Stimulated activated naive CD8-positive, alpha-beta T cell treated with anti-CD3 and anti-CD28 coated beads, Interleukin-15, Interleukin-2, amounts not matched to agents 100 ng/mL and 50 ng/mL, for 24 hours (primary cell): ENCODE results near the gene EPHA6.

ENCODE experiments used
- H3K27ac Mint-ChIP-seq: one replicate; pipeline ENCODE4 v1.8.0; 2021; ENCODE audit warnings: mild to moderate bottlenecking, mixed read lengths
- H3K27me3 Mint-ChIP-seq: one replicate; pipeline ENCODE4 v1.8.0; 2021; ENCODE audit warnings: mixed read lengths
- H3K36me3 Mint-ChIP-seq: one replicate; pipeline ENCODE4 v1.8.0; 2021; ENCODE audit warnings: low read depth, mixed read lengths
- H3K4me1 Mint-ChIP-seq: one replicate; pipeline ENCODE4 v1.8.0; 2021; ENCODE audit warnings: low read depth, mixed read lengths
- H3K4me3 Mint-ChIP-seq: one replicate; pipeline ENCODE4 v1.8.0; 2021; ENCODE audit warnings: mild to moderate bottlenecking, mixed read lengths
- H3K9me3 Mint-ChIP-seq: one replicate; pipeline ENCODE4 v1.8.0; 2021; ENCODE audit warnings: mixed read lengths

Gene EPHA6

DNA sequence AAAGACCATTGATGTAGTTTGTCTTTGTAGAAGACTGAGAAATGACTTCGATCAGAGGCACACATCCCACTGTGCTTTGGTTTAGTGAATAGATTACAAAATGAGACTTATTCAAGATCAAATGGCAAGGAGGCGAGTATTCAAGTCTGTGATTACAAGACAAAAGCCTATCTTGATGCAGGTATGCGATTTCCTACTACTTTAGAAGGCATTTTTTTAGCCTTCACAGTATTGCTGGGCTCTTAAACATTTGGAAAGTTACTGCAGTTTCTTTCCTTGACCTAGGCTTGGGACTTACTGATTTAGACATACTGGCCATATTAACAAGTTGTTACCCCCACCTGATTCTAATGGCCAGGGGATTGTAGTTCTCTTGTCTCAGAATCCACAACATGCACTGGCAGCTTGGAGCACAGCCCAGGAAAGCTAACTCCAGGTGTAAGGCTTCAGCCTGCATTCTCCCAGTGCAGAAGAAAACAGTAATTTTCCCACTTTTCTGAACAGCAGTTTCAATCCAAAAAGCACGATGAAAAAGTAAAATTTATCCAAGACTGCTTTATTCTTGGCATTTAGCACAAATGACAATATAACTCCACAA is 311.6 kb downstream of the EPHA6 start:
- Mint-ChIP-seq H3K27me3 (no peaks in the 10 kb centered on the region), H3K4me3 (no peak overlapping the region), H3K36me3 (no peaks in the 10 kb centered on the region), H3K9me3 (peaks cover 4% of the 10 kb centered on the region), H3K4me1 (no peaks in the 10 kb centered on the region), H3K27ac (no peak overlapping the region)

GRCh38 chr3:97131476-97131875 is 317.1 kb downstream of the EPHA6 start:
- Mint-ChIP-seq H3K27ac (no peak overlapping the region), H3K4me1 (no peaks in the 10 kb centered on the region), H3K9me3 (peaks cover 4% of the 10 kb centered on the region), H3K36me3 (no peaks in the 10 kb centered on the region), H3K27me3 (no peaks in the 10 kb centered on the region), H3K4me3 (no peak overlapping the region)

- Mint-ChIP-seq H3K4me3 (no peak overlapping the region), H3K27ac (no peak overlapping the region), H3K4me1 (no peaks in the 10 kb centered on the region), H3K36me3 (no peaks in the 10 kb centered on the region), H3K27me3 (no peaks in the 10 kb centered on the region), H3K9me3 (peaks cover 18% of the 10 kb centered on the region)
These were observed 324.6 kb downstream of the EPHA6 start for GRCh38 chr3:97138914-97139541.

DNA sequence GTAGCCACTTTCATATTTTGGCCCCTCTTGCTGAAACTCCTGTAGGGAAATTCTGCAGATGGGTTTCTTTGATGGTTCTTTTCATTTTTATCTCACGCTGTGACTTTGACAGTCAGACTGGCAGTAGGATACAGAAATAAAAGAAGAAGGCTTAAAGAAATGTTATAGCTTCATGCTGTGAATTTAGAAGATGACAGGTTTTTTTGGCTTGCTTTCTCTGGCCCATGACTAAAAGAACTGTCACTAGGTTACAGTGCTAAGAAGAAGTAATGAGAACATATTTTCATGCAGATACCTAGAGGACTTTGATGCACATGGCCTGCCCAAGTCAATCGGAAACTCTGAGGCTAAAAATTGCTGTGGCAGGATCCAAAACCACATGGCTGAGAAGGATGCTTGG is 334.5 kb downstream of the EPHA6 start:
- no peaks in the 10 kb centered on the region for H3K36me3 Mint-ChIP-seq
- no peak overlapping the region for H3K4me3 Mint-ChIP-seq
- H3K4me1 Mint-ChIP-seq = no peaks in the 10 kb centered on the region
- no peaks in the 10 kb centered on the region for H3K27me3 Mint-ChIP-seq
- peaks cover 3% of the 10 kb centered on the region for H3K9me3 Mint-ChIP-seq
- no peak overlapping the region for H3K27ac Mint-ChIP-seq

DNA sequence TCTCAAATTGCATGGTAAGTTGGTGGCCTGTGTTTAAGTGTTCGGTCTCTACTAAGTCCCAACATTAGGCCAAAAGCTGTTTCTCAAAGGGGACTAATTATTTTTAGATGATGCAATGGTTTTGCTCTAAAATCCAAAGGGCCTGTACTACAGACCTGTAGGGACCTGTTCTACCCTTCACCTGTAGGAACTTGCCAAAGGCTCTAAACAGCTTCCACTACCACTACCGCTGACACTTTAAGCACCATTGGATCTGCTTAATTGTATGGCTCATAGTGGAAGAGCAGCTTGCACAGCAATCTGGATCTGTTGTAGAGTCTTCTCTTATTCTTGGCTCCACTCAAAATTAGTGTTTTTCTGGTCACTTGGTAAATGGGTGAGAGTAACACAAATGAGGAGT is 346.8 kb downstream of the EPHA6 start:
- Mint-ChIP-seq H3K4me3 (no peak overlapping the region), H3K36me3 (no peaks in the 10 kb centered on the region), H3K4me1 (no peaks in the 10 kb centered on the region), H3K9me3 (peaks cover 14% of the 10 kb centered on the region), H3K27me3 (no peaks in the 10 kb centered on the region), H3K27ac (no peak overlapping the region)

DNA sequence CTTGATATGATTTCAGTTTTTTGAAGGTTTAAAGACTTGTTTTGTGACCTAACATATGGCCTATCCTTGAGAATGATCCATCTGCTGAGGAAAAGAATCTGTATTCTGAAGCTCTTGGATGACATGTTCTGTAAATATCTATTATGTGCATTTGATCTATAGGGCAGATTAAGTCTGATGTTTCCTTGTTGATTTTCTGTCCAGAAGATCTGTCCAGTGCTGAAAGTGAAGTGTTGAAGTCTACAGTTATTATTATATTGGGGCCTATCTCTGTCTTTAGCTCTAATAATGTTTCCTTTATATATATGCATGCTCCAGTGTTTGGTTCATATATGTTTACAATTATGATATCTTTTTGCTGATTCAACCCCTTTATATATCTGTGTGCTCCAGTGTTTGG is 362.8 kb downstream of the EPHA6 start:
- no peaks in the 10 kb centered on the region for H3K4me1 Mint-ChIP-seq
- peaks cover 32% of the 10 kb centered on the region for H3K9me3 Mint-ChIP-seq
- H3K36me3 Mint-ChIP-seq = no peaks in the 10 kb centered on the region
- no peaks in the 10 kb centered on the region for H3K27me3 Mint-ChIP-seq
- H3K4me3 Mint-ChIP-seq = no peak overlapping the region
- no peak overlapping the region for H3K27ac Mint-ChIP-seq

- Mint-ChIP-seq H3K9me3 (peaks cover 37% of the 10 kb centered on the region), H3K27me3 (no peaks in the 10 kb centered on the region), H3K36me3 (no peaks in the 10 kb centered on the region), H3K27ac (no peak overlapping the region), H3K4me3 (no peak overlapping the region), H3K4me1 (no peaks in the 10 kb centered on the region)
These were observed 367.3 kb downstream of the EPHA6 start for GRCh38 chr3:97181704-97182103.

- no peaks in the 10 kb centered on the region for H3K4me1 Mint-ChIP-seq
- H3K27ac Mint-ChIP-seq = no peak overlapping the region
- peaks cover 14% of the 10 kb centered on the region for H3K9me3 Mint-ChIP-seq
- H3K36me3 Mint-ChIP-seq = no peaks in the 10 kb centered on the region
- H3K4me3 Mint-ChIP-seq = no peak overlapping the region
- H3K27me3 Mint-ChIP-seq = no peaks in the 10 kb centered on the region
These were observed 373.4 kb downstream of the EPHA6 start for GRCh38 chr3:97187771-97188170.

DNA sequence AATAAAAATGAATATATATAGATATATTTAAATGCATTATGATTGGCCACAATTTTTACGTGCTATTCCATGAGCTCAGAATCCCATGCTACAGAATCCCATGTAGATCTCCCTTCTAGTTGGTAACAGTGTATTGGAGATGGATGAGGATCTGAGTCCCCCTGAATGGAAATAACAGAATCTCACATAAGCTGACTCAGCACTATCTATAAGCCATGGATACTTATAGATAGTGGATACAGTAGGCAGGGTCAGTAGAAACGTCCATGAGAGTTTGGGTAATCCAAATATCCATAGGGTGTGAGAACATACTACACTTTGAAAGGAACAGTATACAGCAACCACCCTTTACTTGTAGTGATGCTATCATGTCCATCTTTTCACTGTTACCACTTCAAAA is 375.4 kb downstream of the EPHA6 start:
- Mint-ChIP-seq H3K27me3 (no peaks in the 10 kb centered on the region), H3K9me3 (peaks cover 11% of the 10 kb centered on the region), H3K27ac (no peak overlapping the region), H3K4me1 (no peaks in the 10 kb centered on the region), H3K4me3 (no peak overlapping the region), H3K36me3 (no peaks in the 10 kb centered on the region)

GRCh38 chr3:97197083-97197482 is 382.7 kb downstream of the EPHA6 start:
- H3K9me3 Mint-ChIP-seq = peaks cover 3% of the 10 kb centered on the region
- H3K4me1 Mint-ChIP-seq = no peaks in the 10 kb centered on the region
- H3K36me3 Mint-ChIP-seq = no peaks in the 10 kb centered on the region
- H3K27ac Mint-ChIP-seq = no peak overlapping the region
- H3K4me3 Mint-ChIP-seq = no peak overlapping the region
- H3K27me3 Mint-ChIP-seq = no peaks in the 10 kb centered on the region

DNA sequence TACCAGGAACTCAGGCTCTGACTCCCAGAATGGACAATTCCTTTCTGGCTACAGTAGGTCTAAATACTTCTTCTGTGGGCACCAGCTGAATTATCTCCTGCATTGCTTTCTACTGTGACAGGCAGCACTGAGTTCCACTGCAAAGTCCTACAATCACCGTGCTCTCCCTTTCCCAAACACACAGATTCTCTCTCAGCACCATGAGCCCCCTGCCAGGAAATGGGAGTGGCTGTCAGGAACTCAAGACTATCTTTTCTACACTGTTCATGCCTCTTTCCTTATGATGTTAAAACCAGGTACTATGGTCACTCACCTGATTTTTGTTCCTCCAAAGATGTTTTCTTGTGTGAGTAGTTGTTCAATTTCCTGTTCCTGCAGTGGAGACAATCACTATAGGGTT is 383.4 kb downstream of the EPHA6 start:
- H3K36me3 Mint-ChIP-seq = no peaks in the 10 kb centered on the region
- H3K9me3 Mint-ChIP-seq = peaks cover 6% of the 10 kb centered on the region
- H3K4me1 Mint-ChIP-seq = no peaks in the 10 kb centered on the region
- no peaks in the 10 kb centered on the region for H3K27me3 Mint-ChIP-seq
- H3K27ac Mint-ChIP-seq = no peak overlapping the region
- H3K4me3 Mint-ChIP-seq = no peak overlapping the region

GRCh38 chr3:97200387-97200786 is 386.0 kb downstream of the EPHA6 start:
- no peaks in the 10 kb centered on the region for H3K4me1 Mint-ChIP-seq
- H3K4me3 Mint-ChIP-seq = no peak overlapping the region
- no peak overlapping the region for H3K27ac Mint-ChIP-seq
- H3K27me3 Mint-ChIP-seq = no peaks in the 10 kb centered on the region
- H3K36me3 Mint-ChIP-seq = no peaks in the 10 kb centered on the region
- peaks cover 12% of the 10 kb centered on the region for H3K9me3 Mint-ChIP-seq

- Mint-ChIP-seq H3K9me3 (peaks cover 16% of the 10 kb centered on the region), H3K27ac (no peak overlapping the region), H3K36me3 (no peaks in the 10 kb centered on the region), H3K4me1 (no peaks in the 10 kb centered on the region), H3K4me3 (no peak overlapping the region), H3K27me3 (no peaks in the 10 kb centered on the region)
These were observed 387.4 kb downstream of the EPHA6 start for GRCh38 chr3:97201814-97202213.

GRCh38 chr3:97228966-97229365 is 414.6 kb downstream of the EPHA6 start:
- H3K27ac Mint-ChIP-seq = no peak overlapping the region
- H3K4me1 Mint-ChIP-seq = no peaks in the 10 kb centered on the region
- H3K4me3 Mint-ChIP-seq = no peak overlapping the region
- no peaks in the 10 kb centered on the region for H3K36me3 Mint-ChIP-seq
- H3K27me3 Mint-ChIP-seq = no peaks in the 10 kb centered on the region
- H3K9me3 Mint-ChIP-seq = peaks cover 11% of the 10 kb centered on the region

DNA sequence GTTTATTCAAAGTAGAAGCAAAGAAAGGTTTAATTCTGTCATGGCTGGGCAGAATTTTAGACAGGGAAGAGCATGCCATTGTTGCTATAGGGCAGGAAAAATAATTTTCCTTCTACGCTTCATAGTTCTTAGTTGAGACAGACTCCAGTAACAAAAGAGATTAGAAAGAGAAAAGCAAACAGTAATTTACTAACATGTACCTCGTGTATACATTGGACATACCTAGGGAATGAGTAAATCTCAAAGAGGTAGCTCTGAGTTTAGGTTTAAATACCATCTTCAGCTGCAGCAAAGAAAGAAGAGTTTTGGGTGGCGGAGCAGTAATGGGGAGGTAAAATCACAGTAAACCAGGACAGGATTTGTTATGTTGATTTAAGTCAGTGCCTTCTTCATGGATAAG is 416.1 kb downstream of the EPHA6 start:
- Mint-ChIP-seq H3K36me3 (no peaks in the 10 kb centered on the region), H3K9me3 (peaks cover 11% of the 10 kb centered on the region), H3K27ac (no peak overlapping the region), H3K4me3 (no peak overlapping the region), H3K27me3 (no peaks in the 10 kb centered on the region), H3K4me1 (no peaks in the 10 kb centered on the region)

GRCh38 chr3:97232393-97233034 is 418.1 kb downstream of the EPHA6 start:
- H3K36me3 Mint-ChIP-seq = no peaks in the 10 kb centered on the region
- H3K27me3 Mint-ChIP-seq = no peaks in the 10 kb centered on the region
- peaks cover 11% of the 10 kb centered on the region for H3K9me3 Mint-ChIP-seq
- no peak overlapping the region for H3K4me3 Mint-ChIP-seq
- no peaks in the 10 kb centered on the region for H3K4me1 Mint-ChIP-seq
- H3K27ac Mint-ChIP-seq = no peak overlapping the region
